SK-MEL-5 (cell line): ENCODE results near the gene CAPN10. TPM values are rescaled to one million over a fixed set of nuclear protein-coding genes. Genes with fewer than 3 reads are reported as not detected.

Source experiments
- DNase-seq: peaks from one replicate; pipeline ENCODE4 v3.0.0-alpha.2; 2016; ENCODE audit warnings: low read depth, low spot score
- in situ Hi-C: cut with HindIII; loops from 2 replicates; pipeline ENCODE4 v1.10.0; 2016; ENCODE audit warnings: low sequenced_read_pairs, high pct_unique_total_duplicates, low pct_unique_long_range_greater_than_20kb
- total RNA-seq: library from RNA; depleted of rRNA; stranded (reverse); fragments of >200 nt; shearing (Covaris generic); gene quantifications from 2 replicates; pipeline ENCODE4 v1.2.3, GENCODE V29; 2014

CAPN10 gene
- total RNA-seq, 1 experiment from 2014 or later: 20.7 TPM

DNA sequence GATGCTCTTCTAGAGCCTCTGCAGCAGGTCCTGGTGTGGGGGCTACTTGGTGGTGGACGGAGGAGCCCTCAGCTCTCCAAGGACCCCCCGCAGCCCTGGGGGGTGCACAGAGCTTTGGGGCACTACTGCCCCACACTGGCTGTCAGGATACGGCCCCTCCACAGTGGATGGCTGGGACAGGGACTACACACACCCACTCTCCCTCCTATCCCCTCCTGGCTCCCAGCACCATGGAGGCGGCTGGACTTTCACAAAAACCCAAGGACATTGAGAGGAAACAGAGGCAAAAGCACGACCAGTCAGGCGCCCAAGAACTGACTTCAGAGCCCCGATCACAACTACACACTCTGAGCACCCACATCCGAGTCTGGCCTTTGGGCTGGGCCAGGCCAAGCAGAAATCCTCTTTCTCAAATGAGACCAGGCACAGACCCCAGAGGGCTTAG, 51.4 kb downstream of the CAPN10 start:
- in situ Hi-C loops: no loop called here
- no peak for DNase-seq

DNA sequence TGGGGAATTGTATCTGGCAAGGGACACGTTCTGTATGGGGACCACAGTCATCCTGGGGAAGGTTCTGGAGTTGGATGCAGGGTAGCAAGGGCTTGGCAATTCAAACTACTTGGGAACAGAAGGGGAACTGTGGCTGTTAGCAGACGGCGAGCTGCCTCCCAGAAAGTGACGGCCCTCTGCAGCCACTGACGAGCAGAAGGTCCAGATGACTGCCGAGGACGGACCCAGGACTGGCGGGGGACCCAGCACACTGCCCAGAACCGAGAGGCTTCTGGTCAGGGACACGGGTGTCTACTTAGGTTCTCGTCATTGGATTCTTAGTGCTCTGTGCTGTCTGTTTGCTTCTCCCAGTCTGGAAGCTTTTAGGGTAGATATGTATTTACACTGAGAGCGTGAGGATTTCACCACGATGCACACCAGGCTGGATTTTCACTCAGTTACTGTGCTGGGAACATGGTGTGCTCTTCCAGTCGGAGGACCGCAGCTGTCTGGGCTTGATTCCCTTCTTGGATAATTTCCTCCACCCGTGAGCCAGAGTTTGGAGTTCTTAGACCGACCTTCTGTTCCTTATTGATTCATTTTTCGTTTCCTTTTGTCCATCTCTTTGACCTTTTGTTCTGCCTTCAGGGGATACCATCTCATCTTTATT, 52.1 kb downstream of the CAPN10 start:
- DNase-seq: no peak
- in situ Hi-C loops: no loop called here

DNA sequence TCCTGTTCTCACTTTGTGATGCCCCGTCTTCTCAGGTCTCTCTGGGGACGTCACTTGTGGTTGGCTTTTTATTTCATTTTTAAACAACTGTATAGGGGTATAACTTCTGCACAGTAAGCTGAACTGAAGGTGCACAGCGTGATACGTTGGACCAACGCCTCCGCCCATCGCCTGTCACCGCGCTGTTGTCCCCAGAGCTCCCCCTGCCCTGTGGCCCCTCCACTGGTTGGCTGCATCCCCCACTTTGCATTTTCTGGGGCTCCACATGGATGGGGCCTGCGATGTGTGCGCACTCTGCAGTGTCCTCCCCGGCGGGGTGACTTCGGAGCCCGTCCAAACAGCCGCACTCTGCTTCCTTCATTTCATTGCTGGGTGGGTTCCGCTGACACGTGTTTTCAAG, 53.0 kb downstream of the CAPN10 start:
- in situ Hi-C loops: no loop called here
- DNase-seq: no peak

DNA sequence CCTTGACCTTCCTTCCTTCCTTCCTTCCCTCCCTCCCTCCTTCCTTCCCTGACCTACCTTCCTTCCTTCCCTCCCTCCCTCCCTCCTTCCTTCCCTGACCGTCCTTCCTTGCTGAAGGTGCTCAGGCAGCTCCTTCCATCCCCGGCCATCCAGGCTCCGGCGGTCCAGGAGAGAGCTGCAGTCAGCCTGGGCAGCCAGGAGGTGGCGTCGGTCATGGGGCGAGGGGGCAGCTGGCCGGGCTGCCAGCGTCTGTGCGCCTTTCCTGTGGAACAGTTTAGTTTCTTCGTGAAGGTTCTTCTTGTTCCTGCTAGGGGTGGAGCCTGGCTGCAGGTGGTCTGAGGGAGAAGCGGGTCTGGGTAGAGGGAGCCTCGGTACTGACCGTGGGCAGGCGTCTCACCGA, 54.4 kb downstream of the CAPN10 start:
- peak; percentile 72 for DNase-seq
- in situ Hi-C loops: no loop called here

DNA sequence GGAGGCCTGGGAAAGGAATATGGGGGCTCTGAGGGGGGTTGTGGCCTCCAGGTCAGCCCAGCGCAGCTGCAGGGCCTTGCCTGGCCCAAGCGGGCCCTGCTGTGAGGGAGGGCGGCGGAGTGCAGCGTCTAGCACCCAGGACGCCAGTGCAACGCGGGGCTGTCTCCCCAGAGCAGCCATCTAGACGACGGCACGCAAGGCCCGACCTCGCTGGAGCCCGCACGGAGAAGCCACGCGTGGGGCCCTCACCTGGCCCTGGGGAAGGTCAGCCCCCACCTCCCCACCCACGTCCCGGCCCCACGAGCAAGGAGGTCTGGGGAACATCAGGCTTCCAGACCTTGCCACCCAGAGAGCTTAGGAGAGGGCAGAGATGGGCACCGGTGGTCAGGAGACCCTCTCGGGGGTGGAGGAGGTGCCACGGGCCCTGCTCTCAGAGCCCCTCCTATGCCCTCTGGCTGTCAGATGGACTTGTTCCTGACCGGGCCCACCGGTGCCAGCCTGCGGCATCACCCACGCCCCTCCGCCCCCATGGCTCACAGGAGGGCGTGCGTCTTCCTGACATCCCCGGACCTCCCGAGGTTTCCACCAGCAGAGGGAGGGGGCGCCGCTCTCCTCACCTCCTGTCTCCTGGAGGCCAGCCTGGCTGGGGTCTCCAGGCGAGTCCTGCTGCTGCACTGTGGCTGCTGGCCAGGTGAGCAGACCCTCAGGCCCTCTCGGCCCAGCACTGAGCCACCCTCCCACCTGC, 55.7 kb downstream of the CAPN10 start:
- in situ Hi-C loops: no loop called here
- no peak for DNase-seq

DNA sequence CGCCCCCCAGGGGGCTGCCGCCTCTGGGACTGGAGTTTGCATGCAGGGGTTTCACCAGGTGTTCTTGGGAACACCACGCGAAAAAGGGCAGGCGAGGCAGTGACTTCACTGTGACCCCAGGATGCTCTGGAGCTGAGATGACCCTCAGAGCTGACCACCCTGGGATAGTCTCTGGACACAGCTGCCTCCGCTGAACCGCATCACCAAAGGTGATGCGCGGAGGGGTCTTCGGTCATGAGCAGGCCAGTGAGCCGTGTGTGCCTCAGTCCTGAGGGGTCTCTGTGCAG, 56.2 kb downstream of the CAPN10 start:
- no peak for DNase-seq
- in situ Hi-C loops: no loop called here

DNA sequence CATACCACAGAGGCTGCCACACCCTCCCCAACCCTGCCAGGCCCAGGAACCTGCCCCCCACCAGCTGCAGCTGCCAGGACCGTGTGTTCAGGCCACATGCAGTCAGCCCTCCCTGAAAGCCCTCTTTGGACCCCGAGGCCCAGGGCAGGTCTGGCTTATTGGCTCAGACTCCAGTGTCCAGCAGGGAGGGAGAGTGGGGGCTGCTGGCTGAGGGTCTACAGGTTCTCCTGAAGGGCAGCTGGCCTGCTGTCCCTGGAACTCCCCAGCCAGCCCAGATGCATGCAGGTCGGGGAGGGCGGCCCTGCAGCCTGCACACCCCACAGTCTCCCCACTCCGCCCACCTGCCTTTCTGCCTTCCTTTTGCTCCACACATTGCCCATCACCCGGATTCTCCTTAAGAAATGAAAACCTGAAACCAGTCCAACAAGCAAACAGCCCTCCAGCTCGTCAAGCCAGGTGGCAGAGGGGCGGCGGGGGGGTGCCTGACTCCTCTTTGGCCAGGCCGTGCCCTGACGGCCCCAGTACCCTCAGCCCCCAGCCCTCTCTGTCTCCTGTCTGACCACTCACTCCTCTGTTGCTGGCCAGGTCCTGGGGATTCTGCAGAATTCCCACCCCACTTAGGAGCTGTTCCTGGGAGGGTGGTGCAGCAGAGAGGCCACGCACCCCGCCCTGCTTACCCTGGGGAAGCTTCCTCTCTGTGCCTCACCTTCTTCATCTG, 56.7 kb downstream of the CAPN10 start:
- DNase-seq: no peak
- in situ Hi-C loops: no loop called here

DNA sequence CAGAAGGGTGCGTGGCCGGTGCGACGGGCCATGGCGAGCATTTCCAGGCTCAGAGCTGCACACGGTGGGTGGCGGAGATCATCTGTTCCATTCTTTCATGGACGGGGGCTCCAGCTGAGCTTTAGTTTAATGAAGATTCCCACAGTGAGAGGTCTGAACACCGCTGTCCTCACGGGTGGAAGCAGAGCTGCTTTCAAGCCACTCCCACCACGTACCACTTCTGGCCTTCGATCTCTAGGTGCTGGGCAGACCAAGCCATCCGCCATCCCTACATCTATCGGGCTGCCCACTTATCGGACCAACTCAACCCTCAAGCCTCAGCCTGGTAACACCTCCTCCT, 57.2 kb downstream of the CAPN10 start:
- DNase-seq: no peak
- in situ Hi-C loops: no loop called here

DNA sequence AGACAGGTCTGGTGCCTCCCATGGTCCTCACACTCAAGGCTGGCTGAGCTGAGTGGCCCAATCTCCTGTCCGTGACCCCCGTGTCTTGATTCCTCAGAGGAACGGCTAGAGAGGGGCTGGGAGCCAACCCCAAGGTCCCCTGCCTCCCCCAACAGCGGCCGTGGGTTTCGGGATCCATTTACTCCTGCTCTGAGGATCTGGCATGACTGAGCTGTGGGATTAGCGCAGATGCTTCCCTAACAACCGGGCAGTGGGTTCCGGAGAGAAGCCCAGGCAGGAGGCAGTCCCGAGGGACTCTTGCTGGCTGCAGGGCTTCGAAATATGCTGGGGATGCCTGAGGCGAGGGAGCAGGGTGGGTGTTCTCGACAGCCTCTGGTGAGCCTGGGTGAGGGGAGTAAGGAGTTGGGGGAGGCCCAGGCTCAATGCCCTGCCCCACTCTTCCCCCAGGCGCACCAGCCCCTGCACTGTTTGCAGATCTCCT, 57.7 kb downstream of the CAPN10 start:
- DNase-seq: no peak
- in situ Hi-C loops: no loop called here

DNA sequence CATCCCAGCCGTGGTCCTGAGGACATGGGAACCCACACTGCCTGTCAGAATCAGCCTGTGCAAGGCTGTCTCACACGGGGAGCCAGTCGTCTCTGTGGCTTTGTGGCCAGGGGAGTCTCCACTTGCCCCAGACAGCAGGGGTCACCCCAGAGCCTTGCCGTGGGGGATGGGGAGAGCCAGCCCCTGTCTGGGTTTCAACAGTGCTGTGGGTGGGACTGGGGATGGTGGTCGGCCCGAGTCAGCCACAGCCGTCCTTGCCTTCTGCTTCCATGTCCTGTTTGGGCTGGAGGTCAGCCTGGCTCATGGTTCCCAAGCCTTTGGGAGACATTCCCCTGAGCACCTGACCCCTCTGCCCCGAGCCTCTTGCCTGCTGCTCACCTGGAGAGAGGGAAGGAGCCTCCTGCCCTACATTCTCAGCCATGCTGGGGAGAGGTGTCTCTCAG, 58.3 kb downstream of the CAPN10 start:
- in situ Hi-C loops: no loop called here
- DNase-seq: no peak

DNA sequence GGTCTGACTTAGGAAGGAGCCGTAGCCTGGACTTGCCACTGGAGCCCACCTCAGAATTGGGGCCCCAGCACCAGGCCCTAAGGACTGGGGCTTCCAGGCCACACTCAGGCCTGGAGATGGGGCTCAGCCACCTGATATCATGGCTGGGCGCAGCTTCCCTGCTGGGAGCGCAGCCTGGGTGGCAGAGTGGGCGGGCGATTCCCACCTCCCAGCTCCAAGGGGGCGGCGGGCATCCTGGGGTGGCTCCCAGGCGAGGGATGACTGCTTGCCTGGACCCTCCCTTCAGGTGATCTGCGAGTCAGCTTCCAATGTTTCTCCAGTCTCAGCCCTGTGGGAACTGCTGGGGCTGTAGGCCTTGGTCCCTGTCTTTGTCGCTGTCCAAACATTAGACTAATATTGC, 58.8 kb downstream of the CAPN10 start:
- DNase-seq: no peak
- in situ Hi-C loops: no loop called here

DNA sequence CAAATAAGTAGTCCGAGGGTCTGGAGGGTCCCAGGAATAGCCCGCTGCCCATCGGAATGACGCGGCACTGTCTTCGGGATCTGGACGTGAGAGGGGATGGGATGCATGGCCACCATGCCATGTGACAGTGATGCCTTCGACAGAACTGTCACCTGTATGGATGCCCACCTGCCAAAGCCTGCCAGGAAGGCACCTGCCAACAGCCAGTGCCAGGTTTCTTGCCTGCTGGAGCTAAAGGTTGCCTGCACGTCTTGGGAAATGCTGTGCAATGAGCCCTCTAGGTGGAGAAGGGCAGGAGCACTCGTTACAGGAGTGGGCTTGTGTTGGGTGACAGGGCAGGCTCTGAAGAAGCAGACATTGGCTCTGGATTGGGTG, 59.3 kb downstream of the CAPN10 start:
- DNase-seq: no peak
- in situ Hi-C loops: no loop called here

DNA sequence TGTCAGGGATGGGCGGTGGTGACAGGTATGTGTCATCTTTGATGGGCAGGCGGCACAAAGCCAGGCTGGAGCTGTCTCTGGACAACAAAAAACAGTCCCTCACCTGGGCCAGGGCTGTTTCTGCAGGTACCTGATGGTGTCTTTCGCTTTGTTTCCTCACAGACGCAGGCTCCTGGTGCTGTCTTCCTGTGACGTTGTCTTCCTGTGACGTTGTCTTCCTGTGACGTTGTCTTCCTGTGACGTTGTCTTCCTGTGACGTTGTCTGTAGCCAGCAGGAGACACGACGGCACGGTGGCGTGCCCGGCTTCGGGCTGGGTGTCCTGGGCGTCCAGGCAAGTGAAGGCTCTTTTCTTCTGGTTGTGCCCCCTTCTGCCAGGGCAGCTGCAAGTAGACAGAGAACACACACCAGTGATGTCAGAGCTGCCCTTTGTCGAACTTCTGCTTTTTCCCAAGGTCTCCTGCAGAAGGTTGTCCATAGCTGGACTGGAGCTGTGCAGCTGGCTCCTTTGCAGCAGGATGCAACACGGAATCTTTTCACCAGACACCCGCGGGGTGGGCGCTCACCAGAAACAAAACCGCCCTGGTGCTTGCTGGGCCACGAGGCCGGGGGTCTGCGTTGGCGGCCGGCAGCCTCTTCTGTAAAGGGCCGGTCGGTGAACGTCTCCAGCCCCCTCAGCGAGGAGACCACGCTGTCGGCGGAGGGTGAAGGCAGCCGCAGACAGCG, 59.8 kb downstream of the CAPN10 start:
- no peak for DNase-seq
- in situ Hi-C loops: no loop called here

DNA sequence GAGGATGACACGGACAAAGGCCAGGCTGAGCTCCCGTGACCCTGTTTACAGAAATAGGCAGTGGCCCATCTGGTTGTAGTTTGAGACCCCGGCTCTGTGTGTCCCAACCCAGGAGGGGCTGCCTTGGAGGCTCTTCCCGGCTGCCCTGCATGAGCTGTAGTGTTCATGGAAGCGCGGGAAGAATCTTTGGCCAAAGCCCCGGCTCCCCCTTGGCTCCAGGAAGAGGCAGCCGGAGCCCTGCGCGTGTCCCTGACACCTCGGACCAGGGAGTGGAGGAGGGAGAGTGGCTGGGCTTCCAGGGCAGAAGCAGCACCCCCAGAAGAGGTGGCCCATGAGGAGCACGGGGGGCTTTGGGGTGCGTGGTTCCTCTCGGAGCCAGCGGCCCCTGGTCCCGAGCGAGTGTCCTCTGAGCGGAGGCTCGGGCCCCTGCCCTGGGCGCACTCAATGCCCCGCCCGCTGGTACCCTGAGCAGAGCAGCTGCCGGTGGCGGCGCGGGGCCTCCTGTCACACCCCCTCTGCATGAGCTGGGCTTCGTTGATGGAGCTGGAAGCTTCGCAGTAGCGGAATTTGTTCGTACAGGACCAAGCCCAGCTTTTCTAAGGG, 60.5 kb downstream of the CAPN10 start:
- no peak for DNase-seq
- in situ Hi-C loops: no loop called here

DNA sequence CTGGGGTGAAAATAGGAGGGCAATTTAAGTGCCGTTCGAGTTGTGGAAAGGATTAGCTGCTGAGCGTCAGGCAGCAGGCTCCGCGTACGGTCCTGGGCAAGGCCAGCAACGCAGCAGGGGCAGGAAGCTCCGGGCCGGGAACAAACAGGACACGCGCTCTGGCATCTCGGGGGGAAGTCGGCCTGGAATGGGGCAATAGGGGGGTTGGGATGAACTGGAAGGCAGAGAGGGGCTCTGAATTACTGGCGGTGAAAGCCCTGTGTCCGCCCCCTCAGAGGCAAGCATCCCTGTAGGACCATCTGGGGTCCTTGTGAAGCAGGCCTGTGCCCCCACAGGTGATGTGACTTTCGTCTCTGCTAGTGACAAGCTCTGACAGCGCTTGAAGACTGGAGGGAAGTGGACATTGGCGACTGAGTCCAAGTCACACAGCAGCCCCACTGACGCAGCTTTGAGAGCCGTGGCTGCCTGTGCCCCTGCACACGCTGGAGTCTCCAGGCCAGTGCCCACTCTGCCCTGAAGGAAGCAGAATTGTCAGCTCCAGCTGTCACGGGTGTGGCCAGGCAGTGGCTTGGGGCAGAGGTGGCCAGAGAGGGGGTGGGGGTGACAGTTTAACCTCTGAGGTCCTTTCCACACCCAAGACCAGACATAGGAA, 61.1 kb downstream of the CAPN10 start:
- in situ Hi-C loops: no loop called here
- no peak for DNase-seq

DNA sequence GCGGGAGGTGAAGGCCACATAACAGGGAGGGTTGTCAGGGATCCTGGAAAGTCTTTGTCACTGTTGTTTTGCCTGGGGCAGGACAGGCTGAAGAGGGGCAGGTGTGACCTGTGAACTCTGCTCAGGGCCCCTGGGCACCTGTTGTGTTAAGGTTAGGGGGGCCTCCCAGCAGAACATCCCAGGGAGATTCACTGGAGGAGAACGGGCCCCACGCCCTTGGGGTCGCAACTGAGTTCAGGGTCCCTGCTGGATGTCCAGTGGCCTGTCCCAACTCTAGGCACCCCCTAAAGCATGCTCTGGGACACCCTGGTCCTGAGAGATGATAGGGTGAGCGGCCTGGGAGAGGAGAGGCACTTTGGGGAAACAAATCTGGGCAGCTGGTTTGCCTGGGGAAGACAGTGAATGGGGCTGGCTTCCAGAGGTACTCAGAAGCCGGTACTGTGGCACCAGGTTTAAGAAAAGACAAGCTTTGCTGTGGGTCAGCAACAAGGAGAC, 61.7 kb downstream of the CAPN10 start:
- in situ Hi-C loops: no loop called here
- no peak for DNase-seq
